Suprapubic skin (tissue), 4 donors: ENCODE results near the gene ARHGDIB.

Experiments used
- CTCF ChIP-seq, 2 donors: fragments of 200-600 bp in 1 of 2; fragments of 450-650 bp in 1 of 2; sonication (generic) in 1 of 2; IDR thresholded peaks; one replicate each; pipeline ENCODE4 v1.5.1; 2016 to 2019; ENCODE audit warnings: antibody characterized with exemption in 2 of 2, mild to moderate bottlenecking in 1 of 2, moderate library complexity in 1 of 2
- POLR2A ChIP-seq, 2 donors: fragments of 450-650 bp; IDR thresholded peaks; one replicate each; pipeline ENCODE4 v1.6.1; 2017; ENCODE audit warnings: antibody characterized with exemption in 2 of 2, mild to moderate bottlenecking in 2 of 2, moderate library complexity in 2 of 2
- POLR2AphosphoS5 ChIP-seq, 3 donors: sonication (generic); formaldehyde crosslinking; IDR thresholded peaks; one replicate each; pipeline ENCODE4 v1.6.1; 2017; ENCODE audit warnings: antibody characterized with exemption in 3 of 3

- no peak for TF ChIP-seq CTCF (IDR thresholded peaks at IDR 0.05)
- no peak for TF ChIP-seq POLR2AphosphoS5 (IDR thresholded peaks at IDR 0.05)
- TF ChIP-seq POLR2A (IDR thresholded peaks at IDR 0.05) = no peak
These were observed 64.8 kb downstream of the ARHGDIB start for GRCh38 chr12:14896521-14897169.
